ENCODE data around the gene FLNC.

FLNC gene

DNA sequence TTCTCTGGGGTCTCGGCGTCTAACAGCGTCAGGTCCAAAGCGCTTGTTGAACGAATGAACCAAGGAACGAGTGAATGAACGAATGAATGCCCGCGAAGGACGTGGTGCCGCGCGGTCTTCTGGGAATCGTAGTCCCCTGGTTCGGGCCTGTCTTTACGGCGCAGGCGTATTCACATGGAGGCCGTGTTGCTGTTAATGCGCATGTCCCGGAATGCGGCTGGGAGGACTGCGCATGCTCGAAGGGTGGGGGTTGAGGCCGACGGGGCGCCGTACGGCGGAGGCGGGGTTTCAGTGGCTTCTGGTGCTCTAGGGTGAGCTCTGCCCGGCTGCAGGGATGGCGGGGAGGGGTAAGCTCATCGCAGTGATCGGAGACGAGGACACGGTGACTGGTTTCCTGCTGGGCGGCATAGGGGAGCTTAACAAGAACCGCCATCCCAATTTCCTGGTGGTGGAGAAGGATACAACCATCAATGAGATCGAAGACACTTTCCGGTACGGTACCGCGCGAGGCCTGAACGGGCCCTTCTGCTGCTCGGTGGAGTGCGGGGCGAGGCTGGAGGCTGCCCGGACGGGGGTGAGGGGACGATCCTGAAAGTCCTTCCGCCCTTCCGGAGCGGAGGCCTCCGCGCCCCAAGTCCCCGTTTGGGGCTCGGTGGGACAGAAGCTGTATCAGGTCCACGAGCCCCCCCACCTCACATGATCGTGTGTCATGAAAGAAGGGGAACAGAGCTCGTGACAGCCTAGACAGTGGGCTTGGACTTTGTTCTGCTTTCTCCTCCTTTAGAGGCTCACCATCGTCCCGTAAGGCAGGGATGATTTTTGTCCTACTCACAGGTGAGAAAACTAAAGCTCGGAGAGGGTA is 32.6 kb downstream of the FLNC start, which contains the start of gene ATP6V1F:
Gene ATP6V1F (plus strand): TSS at position 286 of the 862 bp plus-strand sequence. CDS start 49 bp downstream, at position 335.
- DNase-seq (ENCODE audit: low read depth) = peak; percentile 79

DNA sequence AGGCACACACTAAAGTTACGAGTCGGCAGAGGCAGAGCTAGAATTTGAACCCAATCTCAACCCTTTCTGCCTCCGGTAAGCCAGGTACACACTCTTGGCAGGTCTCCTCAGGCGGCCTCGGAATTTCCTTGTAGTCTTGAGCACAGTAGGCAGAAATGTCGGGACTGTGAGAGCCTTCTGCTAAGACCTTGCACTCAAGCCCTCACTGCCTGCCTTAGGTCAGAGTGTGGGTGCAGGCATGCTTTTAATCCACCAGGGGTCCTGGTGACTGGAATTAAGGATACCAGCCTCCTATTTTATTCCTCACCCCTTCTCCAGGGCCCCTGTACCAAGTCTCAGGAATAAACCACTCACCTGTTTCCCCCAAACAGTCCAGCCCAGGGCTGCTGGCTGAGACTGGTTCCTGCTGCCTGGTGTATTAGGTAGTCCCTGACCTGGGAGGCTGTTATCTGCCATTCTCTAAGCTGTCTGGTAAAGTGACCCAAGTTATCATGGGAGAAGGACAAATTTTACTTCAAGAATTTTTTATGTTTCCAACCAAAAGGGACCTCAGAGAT is 33.3 kb downstream of the FLNC start:
- DNase-seq (ENCODE audit: low read depth) = no peak

DNA sequence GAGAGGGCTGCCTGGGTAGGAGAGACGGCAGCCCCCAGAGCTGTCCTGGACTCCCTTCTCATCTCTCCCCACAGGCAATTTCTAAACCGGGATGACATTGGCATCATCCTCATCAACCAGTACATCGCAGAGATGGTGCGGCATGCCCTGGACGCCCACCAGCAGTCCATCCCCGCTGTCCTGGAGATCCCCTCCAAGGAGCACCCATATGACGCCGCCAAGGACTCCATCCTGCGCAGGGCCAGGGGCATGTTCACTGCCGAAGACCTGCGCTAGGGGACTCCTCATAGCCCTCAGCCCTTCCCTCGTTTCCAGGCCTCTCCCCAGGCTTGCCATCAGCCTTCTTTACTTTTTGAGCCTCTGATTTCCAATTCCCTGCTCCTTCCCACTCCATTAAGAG is 35.1 kb downstream of the FLNC start:
- DNase-seq (ENCODE audit: low read depth) = no peak

DNA sequence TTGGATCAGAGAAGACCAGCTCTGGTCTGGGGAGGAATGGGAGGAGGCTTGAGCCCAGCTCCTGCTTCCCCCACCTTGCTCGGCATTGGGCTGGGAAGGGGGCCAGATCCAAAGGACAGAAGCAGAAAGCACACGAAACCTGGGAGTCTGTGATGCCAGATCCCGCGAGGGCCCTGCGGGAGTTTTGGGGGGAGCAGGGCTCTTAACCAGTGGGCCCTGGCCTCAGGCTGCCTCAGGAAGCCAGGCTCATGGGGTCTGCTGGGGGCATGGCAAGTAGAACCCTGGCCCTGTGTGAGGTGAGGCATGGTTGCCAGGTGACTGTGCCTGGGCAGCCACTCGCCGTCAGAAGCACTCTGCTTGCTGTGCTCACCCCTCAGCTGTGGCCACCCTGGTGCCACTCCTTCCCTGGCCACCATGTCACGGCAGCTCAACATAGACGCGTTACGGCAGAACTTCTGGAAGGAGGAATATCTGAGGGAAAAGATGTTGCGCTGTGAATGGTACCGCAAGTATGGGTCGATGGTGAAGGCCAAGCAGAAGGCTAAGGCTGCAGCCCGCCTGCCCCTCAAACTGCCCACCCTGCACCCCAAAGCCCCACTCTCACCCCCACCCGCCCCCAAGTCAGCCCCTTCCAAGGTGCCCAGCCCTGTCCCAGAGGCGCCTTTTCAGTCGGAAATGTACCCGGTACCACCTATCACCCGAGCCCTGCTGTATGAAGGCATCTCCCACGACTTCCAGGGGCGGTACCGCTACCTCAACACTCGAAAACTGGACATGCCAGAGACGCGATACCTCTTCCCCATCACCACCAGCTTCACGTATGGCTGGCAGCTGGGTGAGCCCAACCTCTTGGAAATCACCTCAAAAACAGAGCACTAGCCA is 36.0 kb downstream of the FLNC start:
- DNase-seq (ENCODE audit: low read depth) = no peak

DNA sequence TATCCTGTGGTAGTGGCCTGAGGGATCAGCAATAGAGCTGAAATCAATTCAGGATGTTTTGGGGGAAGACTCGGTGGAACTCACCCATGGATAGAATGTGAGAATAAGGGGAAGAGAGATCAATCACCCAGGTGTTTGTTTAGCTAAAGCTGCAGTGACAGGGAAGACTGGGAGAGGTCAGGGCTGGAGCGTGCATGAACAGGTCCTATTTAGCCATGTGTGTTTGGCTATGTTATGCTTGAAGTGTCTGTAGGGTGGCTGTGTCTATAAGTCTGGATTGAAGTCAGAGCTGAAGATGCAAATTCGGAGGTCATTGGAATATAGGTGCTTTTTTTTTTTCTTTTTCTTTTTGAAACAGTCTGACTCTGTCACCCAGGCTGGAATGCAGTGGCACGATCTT is 37.0 kb downstream of the FLNC start:
- DNase-seq (ENCODE audit: low read depth) = no peak

DNA sequence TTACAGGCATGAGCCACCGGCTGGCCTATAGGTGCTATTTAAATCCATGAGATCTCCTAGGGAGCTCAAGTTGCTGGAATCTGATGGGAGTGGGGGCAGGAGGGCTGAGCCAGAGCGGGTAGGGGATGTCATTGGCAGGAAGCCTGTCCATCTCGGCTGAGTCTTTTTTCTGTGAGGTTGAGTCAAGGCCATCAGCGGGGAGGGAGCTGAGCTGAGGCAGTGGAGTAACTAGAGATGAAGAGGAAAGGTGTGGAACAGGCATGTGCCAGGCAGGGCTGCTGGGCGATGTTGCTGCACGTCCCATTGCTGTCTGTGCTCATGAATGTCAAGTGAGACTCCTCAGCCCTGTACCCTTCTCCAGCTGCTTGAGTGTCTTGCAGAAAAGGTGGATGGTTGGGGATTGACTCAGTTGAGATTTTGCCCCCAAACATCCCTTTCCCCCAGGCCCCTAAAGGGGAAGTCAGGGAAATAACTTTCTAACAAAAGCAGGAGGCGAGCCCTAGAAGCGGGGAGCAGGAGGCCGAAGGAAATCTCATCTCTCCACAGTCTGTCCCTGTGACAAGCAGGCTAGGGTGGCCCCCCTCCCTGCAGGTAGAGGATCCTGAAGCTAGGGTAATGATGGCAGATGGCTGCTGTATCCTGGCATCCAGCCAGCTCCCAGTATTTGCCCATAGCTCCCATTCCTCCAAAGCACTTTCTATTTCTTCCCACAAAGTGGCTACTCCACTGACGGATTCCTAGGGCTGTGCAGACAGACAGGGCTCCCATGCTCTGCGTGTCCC is 37.8 kb downstream of the FLNC start:
- no peak for DNase-seq (ENCODE audit: low read depth)

DNA sequence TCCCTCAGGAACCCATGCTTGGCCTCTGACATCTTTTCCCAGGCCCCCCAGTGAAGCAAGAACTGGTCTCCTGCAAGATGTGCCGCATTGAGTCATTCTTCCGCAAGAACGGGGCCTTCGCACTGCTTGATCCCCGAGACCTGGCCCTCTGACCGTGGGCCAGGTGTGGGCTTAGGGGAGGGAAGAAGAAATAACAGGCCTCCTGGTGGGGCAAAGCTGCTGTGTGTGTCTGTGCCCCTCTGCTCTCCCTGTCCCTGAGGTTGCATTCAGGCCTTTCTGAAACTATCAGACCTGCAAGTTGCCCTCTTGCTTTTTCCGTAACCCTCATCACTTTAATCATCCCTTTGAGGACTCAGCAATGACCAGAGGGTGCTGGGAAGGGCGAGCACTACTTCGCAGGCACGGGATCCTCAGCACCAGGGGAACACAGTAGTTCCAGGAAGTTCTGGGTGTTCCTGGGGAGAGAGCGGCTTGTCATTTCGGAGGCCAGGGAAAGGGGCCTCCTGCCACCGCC is 38.5 kb downstream of the FLNC start:
- DNase-seq (ENCODE audit: low read depth) = no peak

DNA sequence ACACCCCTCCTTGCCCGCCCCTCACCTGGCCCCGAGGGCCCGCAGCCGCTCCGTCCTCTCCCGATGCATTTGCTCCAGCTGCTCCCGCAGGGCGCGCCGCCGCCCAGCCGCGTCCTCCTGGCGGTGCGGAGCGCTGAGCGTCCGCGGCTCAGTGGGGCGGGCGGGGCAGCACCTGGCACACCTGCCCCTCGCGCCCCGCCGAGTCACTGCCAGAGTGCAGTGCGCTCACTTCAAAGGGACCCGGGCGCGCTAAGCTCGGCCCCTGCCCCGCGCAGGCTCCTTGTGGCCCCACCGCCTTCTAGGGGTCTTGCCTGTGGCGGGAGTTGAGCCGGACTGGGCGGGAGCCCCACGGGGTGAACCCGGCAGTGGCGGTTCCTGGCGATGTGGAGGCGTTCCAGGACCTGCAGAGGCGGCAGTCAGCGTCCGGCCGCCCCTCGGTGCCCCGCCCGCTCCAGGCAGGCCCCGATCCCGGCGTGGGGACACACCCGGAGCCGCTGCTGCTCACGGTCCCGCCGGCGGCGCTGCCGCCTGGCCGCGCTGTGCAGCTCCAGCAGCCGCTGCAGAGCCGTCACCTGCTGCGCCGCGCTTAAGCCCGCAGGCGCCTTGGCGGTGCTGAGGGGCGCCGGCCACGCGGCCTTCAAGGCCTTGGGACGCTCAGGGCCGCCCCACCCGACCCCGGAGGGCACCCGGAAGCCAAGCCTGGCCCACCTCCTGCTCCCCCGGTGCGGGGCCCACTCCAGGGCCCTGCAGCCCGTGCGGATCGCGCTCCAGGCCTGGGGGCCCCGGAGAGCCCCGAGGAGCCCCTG is 39.1 kb downstream of the FLNC start:
- DNase-seq (ENCODE audit: low read depth) = no peak

DNA sequence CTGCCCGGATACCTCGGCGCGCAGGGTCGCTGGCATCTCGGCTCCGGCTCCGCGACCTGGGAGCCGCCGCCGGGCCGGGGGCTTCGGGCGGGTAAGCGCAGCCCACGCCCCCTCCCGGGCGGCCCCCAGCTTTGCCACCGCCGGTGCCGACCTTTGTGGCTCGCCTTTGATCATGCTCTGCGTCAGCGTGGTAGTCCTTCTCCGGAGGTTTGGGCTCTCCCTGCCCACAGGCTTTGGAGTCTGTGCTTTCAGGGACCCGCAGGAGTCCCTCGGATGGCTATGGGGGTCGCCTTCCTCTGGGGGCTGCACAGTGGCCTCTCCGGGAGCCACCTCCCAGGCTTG is 39.7 kb downstream of the FLNC start:
- no peak for DNase-seq (ENCODE audit: low read depth)

DNA sequence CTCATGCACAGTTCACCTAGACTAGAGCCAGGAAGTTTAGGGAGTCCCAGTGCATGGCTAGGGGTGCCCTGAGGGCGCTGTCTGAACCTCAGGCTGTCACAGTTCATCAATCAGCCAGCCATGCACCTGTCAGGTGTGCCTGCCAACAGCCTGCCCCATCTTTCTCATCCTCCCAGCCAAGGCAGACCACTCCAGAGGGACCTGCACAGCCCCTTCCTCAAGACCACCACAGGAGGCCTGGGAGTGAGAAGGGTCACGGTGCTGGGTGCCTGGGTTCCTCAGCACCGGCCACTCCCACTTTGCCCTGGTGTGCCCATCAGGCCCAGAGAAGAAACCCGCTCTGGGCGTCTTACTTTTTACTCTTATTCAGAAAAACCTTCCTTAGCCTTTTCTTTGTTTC is 40.8 kb downstream of the FLNC start:
- no peak for DNase-seq (ENCODE audit: low read depth)

DNA sequence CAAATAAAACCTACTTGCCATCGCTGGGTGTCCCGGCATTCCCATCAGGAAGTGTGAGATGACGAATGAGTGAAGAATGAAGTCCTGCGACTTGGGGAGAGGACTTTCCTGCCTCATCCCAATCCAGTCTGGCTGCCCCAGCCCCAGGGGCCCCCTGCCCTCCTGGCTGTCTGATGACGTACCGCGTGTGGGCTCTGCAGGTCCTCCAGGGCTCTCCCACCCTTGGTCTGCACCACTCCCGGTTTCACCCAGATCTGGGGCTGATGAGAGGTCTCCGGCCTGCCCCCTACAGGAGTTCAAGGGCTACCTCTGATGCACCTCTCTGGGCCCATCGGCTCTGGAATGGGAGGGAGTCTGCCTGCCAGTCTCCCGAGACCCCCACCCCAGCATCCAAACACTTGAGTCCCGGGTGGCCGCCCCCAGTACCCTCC is 42.2 kb downstream of the FLNC start:
- DNase-seq (ENCODE audit: low read depth) = no peak

DNA sequence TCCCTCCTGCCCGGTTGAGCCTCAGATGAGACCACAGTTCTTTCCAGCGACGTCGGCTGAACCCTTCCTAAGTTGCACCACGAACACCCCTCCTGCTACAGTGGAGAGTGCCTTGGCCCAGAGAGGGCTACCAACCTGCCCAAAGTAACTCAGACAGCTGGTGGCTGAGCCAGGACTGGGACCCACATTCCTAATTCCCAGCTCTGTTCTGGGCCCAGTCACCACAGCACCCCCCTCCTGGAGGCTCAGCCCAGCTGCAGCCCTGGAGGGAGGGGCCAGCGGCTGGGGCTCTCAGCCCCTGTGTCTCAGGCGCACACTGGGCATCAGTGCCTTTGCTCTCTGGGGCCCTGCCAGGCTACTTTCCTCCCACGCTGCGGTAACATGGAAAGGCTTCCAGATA is 43.0 kb downstream of the FLNC start:
- DNase-seq (ENCODE audit: low read depth) = no peak

DNA sequence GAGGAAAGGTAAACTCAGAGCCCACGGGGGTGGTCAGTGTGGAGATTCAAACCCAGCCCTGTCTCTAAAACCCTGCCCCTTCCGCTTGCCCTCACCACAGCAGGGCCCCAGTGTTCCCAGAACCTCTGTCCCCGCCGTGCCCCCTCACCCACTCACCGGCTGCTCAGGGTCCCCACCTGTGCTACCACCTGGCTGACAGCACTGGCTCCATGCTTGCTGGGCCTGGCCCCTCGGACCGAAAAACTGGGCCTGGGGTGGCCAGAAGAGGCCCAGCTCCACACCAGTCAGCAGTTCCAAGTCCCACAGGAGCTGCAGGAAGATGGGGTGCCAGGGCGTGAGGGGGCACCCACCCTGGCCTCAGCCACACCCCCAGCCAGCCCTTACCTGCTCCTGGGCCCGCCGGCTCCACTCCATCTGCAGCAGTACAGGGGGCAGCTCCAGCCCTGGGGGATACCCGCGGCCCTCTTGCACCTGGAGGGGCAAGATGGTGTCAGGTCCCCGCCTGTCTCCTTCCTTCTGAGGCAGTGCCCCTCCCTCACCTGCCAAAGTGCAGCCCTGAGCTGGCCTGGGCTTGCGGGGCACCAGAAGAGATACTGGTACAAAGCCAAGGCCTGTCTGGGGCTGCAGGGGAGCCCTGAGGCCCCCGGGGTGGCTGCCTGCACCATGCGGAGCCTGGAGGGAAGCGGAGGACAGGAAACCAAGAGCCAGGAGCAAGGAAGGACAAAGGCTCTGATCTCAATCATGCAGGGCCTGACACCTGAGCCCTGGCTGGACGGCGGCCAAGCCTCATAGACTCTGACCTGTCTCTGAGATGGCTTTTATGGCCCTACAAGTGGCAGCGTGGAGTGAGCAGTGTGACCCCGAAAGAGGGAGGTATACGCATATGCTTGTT is 44.2 kb downstream of the FLNC start:
- no peak for DNase-seq (ENCODE audit: low read depth)

DNA sequence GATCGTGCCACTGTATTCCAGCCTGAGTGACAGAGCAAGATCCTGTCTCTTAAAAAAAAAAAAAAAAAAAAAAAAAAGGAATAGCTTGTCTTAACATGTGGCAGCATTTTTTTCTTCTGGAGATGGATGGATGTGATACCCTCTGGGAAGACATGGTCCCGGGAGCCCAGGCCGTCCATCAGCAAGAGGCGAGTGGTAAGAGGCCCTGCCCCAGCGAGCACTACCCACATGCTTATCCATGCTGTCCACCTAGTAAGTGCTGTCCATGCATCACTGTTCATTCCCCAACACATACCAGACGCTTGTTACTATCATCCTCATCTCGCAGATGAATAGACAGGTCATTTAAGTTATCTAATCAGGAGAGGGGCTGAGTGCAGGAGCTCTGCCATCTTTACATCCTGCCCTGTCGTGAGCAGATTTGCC is 45.3 kb downstream of the FLNC start:
- DNase-seq (ENCODE audit: low read depth) = no peak

DNA sequence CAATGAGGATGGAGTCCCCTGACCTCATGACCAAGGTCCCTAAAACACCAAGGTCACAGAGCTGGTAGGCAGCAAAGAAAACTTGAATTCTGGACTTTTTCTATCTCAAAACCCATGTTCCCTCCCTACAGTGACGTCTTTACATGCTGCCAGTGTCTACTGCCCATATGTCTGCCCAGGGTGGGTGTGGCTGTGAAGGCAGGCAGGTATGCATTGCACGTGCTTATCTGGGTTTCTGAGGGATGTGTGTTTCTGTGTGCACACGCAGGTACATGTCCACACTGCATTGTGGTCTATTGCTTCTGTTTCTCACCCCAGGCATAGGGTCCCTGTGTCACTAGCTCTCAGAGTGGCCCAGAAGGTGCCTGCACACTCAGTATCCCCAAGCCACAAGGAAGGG is 45.9 kb downstream of the FLNC start:
- no peak for DNase-seq (ENCODE audit: low read depth)

DNA sequence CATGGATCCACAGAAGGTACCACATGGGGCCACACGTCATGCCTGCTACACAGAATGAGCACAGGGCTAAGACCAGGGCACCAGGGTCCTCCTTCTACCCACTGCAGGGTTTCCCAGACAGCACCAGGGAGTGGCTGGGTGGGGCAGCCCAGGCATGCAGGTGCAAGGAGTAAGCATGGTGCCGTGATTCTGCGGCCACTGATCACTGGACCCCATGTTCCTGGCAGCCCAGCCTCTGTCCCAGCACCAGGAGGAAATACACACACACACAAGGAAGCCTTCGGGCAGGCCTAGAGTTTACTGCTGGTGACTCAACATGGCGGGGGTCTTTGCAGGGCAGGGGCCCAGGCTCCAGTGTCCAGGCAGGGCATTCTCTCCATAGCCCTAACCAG is 46.4 kb downstream of the FLNC start:
- no peak for DNase-seq (ENCODE audit: low read depth)

DNA sequence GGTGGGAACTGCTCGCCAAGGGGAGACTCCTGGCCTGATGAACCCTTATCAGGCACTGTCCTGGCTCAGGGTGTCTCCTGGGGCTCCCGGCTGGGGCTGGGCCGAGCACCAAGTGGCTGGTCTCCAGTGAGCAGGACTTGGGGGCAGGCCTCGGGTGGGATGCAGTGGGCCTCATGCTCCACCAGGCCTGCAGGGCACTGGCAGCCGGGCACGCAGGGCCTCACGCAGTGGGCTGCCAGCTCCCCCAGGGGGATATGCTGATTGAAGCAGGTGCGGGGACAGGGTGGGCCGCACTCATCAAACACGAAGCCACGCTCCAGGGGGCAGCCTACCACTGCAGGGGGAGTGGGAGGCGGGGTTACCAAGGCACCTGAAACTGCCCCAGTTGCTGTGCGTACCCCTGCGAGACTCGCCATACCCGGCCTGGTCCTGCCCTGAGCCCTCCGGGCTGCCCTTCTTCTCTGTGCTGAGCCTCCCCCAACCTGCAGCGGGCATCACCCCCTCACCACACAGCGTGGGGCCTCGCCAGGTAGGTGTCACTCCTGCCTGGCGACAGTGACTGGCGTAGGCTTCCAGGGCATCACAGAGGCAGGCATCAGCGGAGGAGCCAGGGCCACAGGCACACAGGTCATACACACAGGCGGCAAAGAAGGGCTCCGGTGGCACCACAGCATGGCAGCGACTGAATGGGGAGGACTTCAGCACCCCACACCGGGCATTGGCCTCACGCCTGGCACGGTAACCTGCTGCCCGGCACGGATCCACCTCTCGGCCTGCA is 47.0 kb downstream of the FLNC start:
- no peak for DNase-seq (ENCODE audit: low read depth)

DNA sequence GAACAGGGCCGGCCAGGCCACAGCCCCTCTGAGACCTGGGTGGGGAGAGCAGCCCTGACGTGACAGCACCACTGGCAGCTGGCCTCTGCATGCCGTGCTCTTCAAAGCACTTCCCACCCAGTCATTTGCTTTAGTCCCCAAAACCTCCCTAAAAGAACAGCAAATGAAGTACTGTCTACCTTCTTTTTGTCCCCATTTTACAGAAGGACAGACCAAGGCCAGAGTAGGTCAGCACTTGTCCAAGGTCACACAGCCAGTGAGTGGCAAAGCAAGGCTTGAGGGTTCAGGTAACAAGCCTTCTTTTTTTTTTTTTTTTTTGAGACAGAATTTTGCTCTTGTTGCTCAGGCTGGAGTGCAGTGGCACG is 47.5 kb downstream of the FLNC start:
- DNase-seq (ENCODE audit: low read depth) = no peak

Measured in HS-27A (cell line).